HT1080 (cell line): Measurements from ENCODE around the gene SUPT3H. TPM values are rescaled to one million over a fixed set of nuclear protein-coding genes. Genes with fewer than 3 reads are reported as not detected.

Source experiments
- DNase-seq: peaks from one replicate; pipeline ENCODE4 v3.0.0-alpha.2; 2015; ENCODE audit warnings: low read depth
- total RNA-seq: library from RNA; depleted of rRNA; stranded (reverse); fragments of >200 nt; shearing (Covaris generic); gene quantifications from 2 replicates; pipeline ENCODE4 v1.2.3, GENCODE V29; 2014

Gene SUPT3H
- total RNA-seq, 1 experiment from 2014 or later = 9.1 TPM

GRCh38 chr6:44850312-44850711 lies 527.4 kb downstream of the SUPT3H start:
- DNase-seq = no peak

GRCh38 chr6:44849806-44850205 lies 527.9 kb downstream of the SUPT3H start:
- no peak for DNase-seq

GRCh38 chr6:44843734-44844133 lies 534.0 kb downstream of the SUPT3H start:
- DNase-seq = no peak

GRCh38 chr6:44842616-44843015 lies 535.1 kb downstream of the SUPT3H start:
- DNase-seq = no peak

GRCh38 chr6:44841829-44842228 lies 535.9 kb downstream of the SUPT3H start:
- no peak for DNase-seq

- no peak for DNase-seq
These were observed 540.0 kb downstream of the SUPT3H start for GRCh38 chr6:44837741-44838140.

- no peak for DNase-seq
These were observed 540.5 kb downstream of the SUPT3H start for GRCh38 chr6:44837255-44837654.

GRCh38 chr6:44833248-44833647 lies 544.5 kb downstream of the SUPT3H start:
- DNase-seq = no peak

GRCh38 chr6:44831002-44831610 lies 546.6 kb downstream of the SUPT3H start:
- DNase-seq = no peak

GRCh38 chr6:44829836-44830235 lies 547.9 kb downstream of the SUPT3H start:
- no peak for DNase-seq

- DNase-seq = no peak
These were observed 549.0 kb downstream of the SUPT3H start for GRCh38 chr6:44828780-44829179.

- no peak for DNase-seq
These were observed 551.6 kb downstream of the SUPT3H start for GRCh38 chr6:44826025-44826676.

GRCh38 chr6:44825273-44825672 lies 552.5 kb downstream of the SUPT3H start:
- DNase-seq = no peak

GRCh38 chr6:44824567-44824966 lies 553.2 kb downstream of the SUPT3H start:
- no peak for DNase-seq

GRCh38 chr6:44820759-44821158 lies 557.0 kb downstream of the SUPT3H start:
- no peak for DNase-seq

GRCh38 chr6:44820321-44820720 lies 557.4 kb downstream of the SUPT3H start:
- no peak for DNase-seq

- DNase-seq = no peak
These were observed 566.3 kb downstream of the SUPT3H start for GRCh38 chr6:44811456-44811855.

GRCh38 chr6:44809258-44809657 lies 568.5 kb downstream of the SUPT3H start:
- DNase-seq = no peak

GRCh38 chr6:44808148-44808547 lies 569.6 kb downstream of the SUPT3H start:
- DNase-seq = no peak

GRCh38 chr6:44806656-44807055 lies 571.1 kb downstream of the SUPT3H start:
- DNase-seq = no peak

GRCh38 chr6:44805238-44805846 lies 572.4 kb downstream of the SUPT3H start:
- DNase-seq = no peak

GRCh38 chr6:44804546-44805159 lies 573.1 kb downstream of the SUPT3H start:
- DNase-seq = no peak
